SK-N-SH treated with all-trans-retinoic acid at 6 μM for 48 hours (cell line): ENCODE results near the gene PHLDA3.

Experiments
- ARNTL ChIP-seq: fragments of 450-650 bp; formaldehyde crosslinking; IDR thresholded peaks from 2 replicates; pipeline ENCODE4 v1.5.0; 2020; ENCODE audit warnings: low read depth, mild to moderate bottlenecking, moderate library complexity, borderline replicate concordance
- CSRNP3 ChIP-seq: fragments of 250-450 bp; sonication (Bioruptor Pico); IDR thresholded peaks from 2 replicates; pipeline ENCODE4 v1.5.1; 2021; ENCODE audit warnings: mild to moderate bottlenecking, moderate library complexity
- ESRRG ChIP-seq: fragments of 250-450 bp; sonication (Bioruptor Pico); IDR thresholded peaks from 2 replicates; pipeline ENCODE4 v1.6.1; 2021; ENCODE audit warnings: mild to moderate bottlenecking
- OSR1 ChIP-seq: fragments of 250-450 bp; sonication (Bioruptor Pico); IDR thresholded peaks from 2 replicates; pipeline ENCODE4 v1.8.0; 2022; ENCODE audit warnings: moderate library complexity, mild to moderate bottlenecking, inconsistent platforms
- PATZ1 ChIP-seq: fragments of 250-450 bp; sonication (Bioruptor Pico); IDR thresholded peaks from 2 replicates; pipeline ENCODE4 v1.8.0; 2020; ENCODE audit warnings: mild to moderate bottlenecking, moderate library complexity, borderline replicate concordance
- POU6F1 ChIP-seq: fragments of 250-450 bp; sonication (Bioruptor Pico); IDR thresholded peaks from 2 replicates; pipeline ENCODE4 v1.8.0; 2021; ENCODE audit warnings: low read depth, mild to moderate bottlenecking, moderate library complexity, borderline replicate concordance
- PPARA ChIP-seq: fragments of 250-450 bp; sonication (Bioruptor Pico); IDR thresholded peaks from 2 replicates; pipeline ENCODE4 v1.5.0; 2020; ENCODE audit warnings: mild to moderate bottlenecking, borderline replicate concordance
- RARB ChIP-seq: fragments of 250-450 bp; sonication (Bioruptor Pico); IDR thresholded peaks from 2 replicates; pipeline ENCODE4 v1.8.0; 2021; ENCODE audit warnings: mild to moderate bottlenecking, moderate library complexity
- TCF4 ChIP-seq: fragments of 250-450 bp; sonication (Bioruptor Pico); IDR thresholded peaks from 2 replicates; pipeline ENCODE4 v1.8.0; 2021; ENCODE audit warnings: mild to moderate bottlenecking, moderate library complexity, borderline replicate concordance
- ZFP3 ChIP-seq: fragments of 250-450 bp; sonication (Bioruptor Pico); IDR thresholded peaks from 2 replicates; pipeline ENCODE4 v1.5.0; 2020; ENCODE audit warnings: mild to moderate bottlenecking, moderate library complexity
- ZFP30 ChIP-seq: fragments of 450-650 bp; formaldehyde crosslinking; IDR thresholded peaks from 2 replicates; pipeline ENCODE4 v1.5.0; 2022; ENCODE audit warnings: mild to moderate bottlenecking, moderate library complexity
- ZNF70 ChIP-seq: fragments of 450-650 bp; formaldehyde crosslinking; IDR thresholded peaks from 2 replicates; pipeline ENCODE4 v1.5.0; 2020; ENCODE audit warnings: mild to moderate bottlenecking, moderate library complexity
- TF ChIP-seq, protein P1 (sequence below): fragments of 250-450 bp; sonication (Bioruptor Pico); IDR thresholded peaks from 2 replicates; pipeline ENCODE4 v1.5.1; 2020; ENCODE audit warnings: low read depth, mild to moderate bottlenecking, moderate library complexity

DNA sequence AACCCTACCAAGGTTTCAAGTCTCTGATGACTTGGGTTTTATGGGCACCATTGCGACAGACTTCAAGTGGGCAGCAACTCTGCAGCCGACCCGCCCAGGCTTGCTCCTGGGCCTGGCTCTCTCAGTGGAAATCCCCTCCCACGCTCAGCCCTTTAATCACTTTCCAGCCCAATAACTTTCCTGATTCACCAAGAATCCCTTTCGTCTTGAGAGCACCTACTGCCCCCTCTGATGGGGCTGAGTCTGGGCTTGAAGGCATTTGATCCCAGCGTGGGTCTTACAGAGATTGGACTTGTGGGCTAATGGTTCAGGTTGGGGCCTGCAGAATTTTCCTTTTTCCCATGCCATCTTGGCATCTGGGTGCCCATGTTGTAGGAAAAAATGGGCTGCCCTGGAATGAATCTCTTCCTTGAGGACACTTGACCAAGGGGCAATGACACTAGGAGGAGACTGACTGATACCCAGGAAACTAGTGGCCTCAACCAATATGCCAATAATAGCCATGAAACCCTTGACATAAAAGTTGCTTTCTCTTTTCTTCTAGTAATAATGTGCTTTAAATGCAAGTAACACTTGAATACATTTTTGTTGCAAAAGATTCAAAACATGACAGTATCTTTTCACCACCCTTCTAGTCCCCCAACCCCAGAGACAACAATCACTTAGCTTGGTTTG is 7.8 kb upstream of the PHLDA3 start:
- TF ChIP-seq ZFP3 (CRISPR knock-in tag) (no peak), RARB (CRISPR knock-in tag) (no peak), ZFP30 (CRISPR knock-in tag) (no peak), PPARA (CRISPR knock-in tag) (no peak), ZNF70 (CRISPR knock-in tag) (no peak), PATZ1 (CRISPR knock-in tag) (no peak), CSRNP3 (no peak), ARNTL (CRISPR knock-in tag) (no peak), POU6F1 (CRISPR knock-in tag) (no peak), TCF4 (CRISPR knock-in tag) (no peak), ESRRG (CRISPR knock-in tag) (no peak), OSR1 (no peak)
- TF ChIP-seq, protein P1, sequence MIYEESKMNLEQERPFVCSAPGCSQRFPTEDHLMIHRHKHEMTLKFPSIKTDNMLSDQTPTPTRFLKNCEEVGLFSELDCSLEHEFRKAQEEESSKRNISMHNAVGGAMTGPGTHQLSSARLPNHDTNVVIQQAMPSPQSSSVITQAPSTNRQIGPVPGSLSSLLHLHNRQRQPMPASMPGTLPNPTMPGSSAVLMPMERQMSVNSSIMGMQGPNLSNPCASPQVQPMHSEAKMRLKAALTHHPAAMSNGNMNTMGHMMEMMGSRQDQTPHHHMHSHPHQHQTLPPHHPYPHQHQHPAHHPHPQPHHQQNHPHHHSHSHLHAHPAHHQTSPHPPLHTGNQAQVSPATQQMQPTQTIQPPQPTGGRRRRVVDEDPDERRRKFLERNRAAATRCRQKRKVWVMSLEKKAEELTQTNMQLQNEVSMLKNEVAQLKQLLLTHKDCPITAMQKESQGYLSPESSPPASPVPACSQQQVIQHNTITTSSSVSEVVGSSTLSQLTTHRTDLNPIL (CRISPR knock-in tag) = no peak
